IMR-90 (cell line): ENCODE data around the gene SAMD11. TPM values are rescaled to one million over a fixed set of nuclear protein-coding genes. Genes with fewer than 3 reads are reported as not detected.

Experiments
- ATAC-seq: fragments of 200-7000 bp; cut with Tn5 transposase; 2 replicates; pipeline ENCODE4 v1.9.1; 2020; ENCODE audit warnings: low read depth, mild to moderate bottlenecking, moderate library complexity
- BruUV-seq: library from RNA; stranded (reverse); fragments of 400-500 nt; replicated peaks from 2 replicates; lab custom pipeline; 2021; lab: Mats Ljungman, UMichigan
- CTCF ChIA-PET: fragments of 300-600 bp; formaldehyde crosslinking; extraction: SDS; loops from one replicate; lab custom pipeline; 2021; ENCODE audit warnings: antibody characterized with exemption; lab: Yijun Ruan, JAX
- POLR2A ChIA-PET: fragments of 300-600 bp; sonication (Branson Sonifier 250); formaldehyde crosslinking; loops from one replicate; lab custom pipeline; 2022; ENCODE audit warnings: antibody characterized with exemption; ENCODE audit not compliant: unreplicated experiment; lab: Charles Lee
- DNase-seq: peaks from one replicate; pipeline ENCODE4 v3.0.0; 2013
- H2AFZ ChIP-seq: replicated peaks from 2 replicates; pipeline ENCODE3; 2013; ENCODE audit warnings: low read length, mild to moderate bottlenecking; ENCODE audit not compliant: poor library complexity
- H2AK5ac ChIP-seq: 2 replicates; pipeline ENCODE4 v1.6.1; 2013; ENCODE audit warnings: low read depth, low read length, inconsistent platforms
- H2AK9ac ChIP-seq: replicated peaks from 2 replicates; pipeline ENCODE3; 2013; ENCODE audit warnings: mild to moderate bottlenecking, low read depth, low read length, moderate library complexity; ENCODE audit not compliant: poor library complexity
- H2BK120ac ChIP-seq: 2 replicates; pipeline ENCODE4 v1.6.1; 2013; ENCODE audit warnings: low read depth, low read length, inconsistent platforms
- H2BK15ac ChIP-seq: 3 replicates; pipeline ENCODE4 v1.6.1; 2013; ENCODE audit warnings: low read depth, low read length, inconsistent platforms
- H2BK20ac ChIP-seq: 2 replicates; pipeline ENCODE4 v1.6.1; 2013; ENCODE audit warnings: low read depth, mild to moderate bottlenecking, inconsistent platforms, low read length, moderate library complexity
- H2BK5ac ChIP-seq: 2 replicates; pipeline ENCODE4 v1.6.1; 2013; ENCODE audit warnings: mild to moderate bottlenecking, low read depth, low read length, inconsistent platforms; ENCODE audit not compliant: poor library complexity, severe bottlenecking
- H3K14ac ChIP-seq: replicated peaks from 2 replicates; pipeline ENCODE4 v1.6.1; 2013; ENCODE audit warnings: low read depth, low read length, inconsistent platforms
- H3K18ac ChIP-seq: 2 replicates; pipeline ENCODE4 v1.6.1; 2013; ENCODE audit warnings: low read depth, low read length, control low read depth
- H3K23ac ChIP-seq: 2 replicates; pipeline ENCODE4 v1.6.1; 2013; ENCODE audit warnings: low read depth, low read length, inconsistent platforms
- H3K27ac ChIP-seq: 2 replicates; pipeline ENCODE4 v1.5.1; 2013; ENCODE audit warnings: mild to moderate bottlenecking, control low read depth, low read length; ENCODE audit not compliant: insufficient read depth
- H3K27me3 ChIP-seq: 2 replicates; pipeline ENCODE4 v1.6.1; 2013; ENCODE audit warnings: low read length; ENCODE audit not compliant: control insufficient read depth, insufficient read depth
- H3K36me3 ChIP-seq: 2 replicates; pipeline ENCODE4 v1.6.1; 2013; ENCODE audit warnings: low read length, mixed read lengths; ENCODE audit not compliant: control insufficient read depth, insufficient read depth
- H3K4ac ChIP-seq: 2 replicates; pipeline ENCODE4 v1.6.1; 2013; ENCODE audit warnings: low read depth, low read length, inconsistent platforms
- H3K4me1 ChIP-seq: 2 replicates; pipeline ENCODE4 v1.6.1; 2013; ENCODE audit warnings: low read length, mixed read lengths; ENCODE audit not compliant: control insufficient read depth, insufficient read depth
- H3K4me2 ChIP-seq: 2 replicates; pipeline ENCODE4 v1.6.1; 2013; ENCODE audit warnings: low read depth, mild to moderate bottlenecking, control low read depth, low read length, moderate library complexity
- H3K4me3 ChIP-seq: 2 replicates; pipeline ENCODE4 v1.5.1; 2013; ENCODE audit warnings: low read depth, mild to moderate bottlenecking, control low read depth, low read length, moderate library complexity; ENCODE audit not compliant: insufficient read depth
- H3K56ac ChIP-seq: 2 replicates; pipeline ENCODE4 v1.6.1; 2013; ENCODE audit warnings: low read length, inconsistent platforms; ENCODE audit not compliant: insufficient read depth; ENCODE audit errors: extremely low read depth
- H3K79me1 ChIP-seq, 2 experiments: 2 replicates each; pipeline ENCODE4 v1.6.1; 2013; ENCODE audit warnings: low read length in 2 of 2, inconsistent platforms in 1 of 2, low read depth in 1 of 2
- H3K9ac ChIP-seq: 2 replicates; pipeline ENCODE4 v1.6.1; 2013; ENCODE audit warnings: low read depth, low read length, control low read depth
- H3K9me1 ChIP-seq: 2 replicates; pipeline ENCODE4 v1.6.1; 2013; ENCODE audit warnings: low read length, inconsistent platforms; ENCODE audit not compliant: insufficient read depth
- H3K9me3 ChIP-seq: 2 replicates; pipeline ENCODE4 v1.6.1; 2013; ENCODE audit warnings: low read length; ENCODE audit not compliant: control insufficient read depth, insufficient read depth
- H4K20me1 ChIP-seq: 2 replicates; pipeline ENCODE4 v1.6.1; 2013; ENCODE audit warnings: low read length, inconsistent platforms; ENCODE audit not compliant: insufficient read depth
- H4K5ac ChIP-seq: 2 replicates; pipeline ENCODE4 v1.6.1; 2013; ENCODE audit warnings: mild to moderate bottlenecking, low read depth, low read length, control low read depth
- H4K8ac ChIP-seq, 2 experiments: 2 replicates each; pipeline ENCODE4 v1.6.1; 2013; ENCODE audit warnings: low read depth in 2 of 2, low read length in 2 of 2, control low read depth in 1 of 2, inconsistent platforms in 1 of 2
- H4K91ac ChIP-seq: 2 replicates; pipeline ENCODE4 v1.6.1; 2013; ENCODE audit warnings: low read depth, low read length, inconsistent platforms; ENCODE audit not compliant: insufficient read depth
- BHLHE40 ChIP-seq: fragments of 150-350 bp; IDR thresholded peaks from 2 replicates; pipeline ENCODE4 v1.6.1; 2016; ENCODE audit warnings: mild to moderate bottlenecking, low read depth, low read length
- CTCF ChIP-seq: conservative IDR thresholded peaks from 2 replicates; pipeline ENCODE4 v1.5.1; 2012; ENCODE audit warnings: mild to moderate bottlenecking, low read depth, low read length, improper control_type of control experiment
- FOS ChIP-seq: fragments of 150-350 bp; IDR thresholded peaks from 2 replicates; pipeline ENCODE4 v1.6.1; 2016; ENCODE audit warnings: low read depth, low read length
- MAFK ChIP-seq: IDR thresholded peaks from 2 replicates; pipeline ENCODE4 v1.6.1; 2012; ENCODE audit warnings: low read depth, low read length, improper control_type of control experiment
- MAZ ChIP-seq: IDR thresholded peaks from 2 replicates; pipeline ENCODE4 v1.6.1; 2012; ENCODE audit warnings: low read depth, mild to moderate bottlenecking, low read length, improper control_type of control experiment, moderate library complexity, borderline replicate concordance
- MXI1 ChIP-seq: IDR thresholded peaks from 2 replicates; pipeline ENCODE4 v1.6.1; 2012; ENCODE audit warnings: low read depth, mild to moderate bottlenecking, low read length, moderate library complexity, borderline replicate concordance
- NFE2L2 ChIP-seq: fragments of 150-350 bp; IDR thresholded peaks from 2 replicates; pipeline ENCODE4 v1.6.1; 2016; ENCODE audit warnings: low read depth, mild to moderate bottlenecking, low read length
- POLR2A ChIP-seq: IDR thresholded peaks from 2 replicates; pipeline ENCODE4 v1.6.1; 2012; ENCODE audit warnings: mild to moderate bottlenecking, low read depth, low read length
- RAD21 ChIP-seq: IDR thresholded peaks from 2 replicates; pipeline ENCODE4 v1.6.1; 2012; ENCODE audit warnings: low read length, improper control_type of control experiment
- RCOR1 ChIP-seq: IDR thresholded peaks from 2 replicates; pipeline ENCODE4 v1.6.1; 2012; ENCODE audit warnings: mild to moderate bottlenecking, low read length, improper control_type of control experiment; ENCODE audit not compliant: insufficient replicate concordance
- RFX5 ChIP-seq: IDR thresholded peaks from 2 replicates; pipeline ENCODE4 v1.8.0; 2012; ENCODE audit warnings: low read depth, mild to moderate bottlenecking, low read length, moderate library complexity
- WGBS, 2 experiments: methylation state at CpG; one replicate each; pipeline versions ENCODE4 v1.1.5 to v1.1.7; 2013; ENCODE audit warnings: missing lambda C conversion rate in 2 of 2; ENCODE audit not compliant: insufficient read length in 1 of 2; ENCODE audit errors: extremely low coverage in 2 of 2; 5-methylcytosine and 5-hydroxymethylcytosine counted together
- dilution Hi-C: fragments of 300-500 bp; cut with HindIII; formaldehyde crosslinking; loops from one replicate; pipeline ENCODE4 v1.14.3; 2018; ENCODE audit warnings: low sequenced_read_pairs; ENCODE audit not compliant: unreplicated experiment
- in situ Hi-C: fragments of 300-500 bp; cut with MboI; formaldehyde crosslinking; loops from 3 replicates; pipeline ENCODE4 v1.14.3; 2019; ENCODE audit warnings: low sequenced_read_pairs, inconsistent platforms, mixed read lengths
- intact Hi-C: fragments of 100-400 bp; cut with micrococcal nuclease; formaldehyde crosslinking; loops from 2 replicates; pipeline ENCODE4 v1.10.0; 2022
- polyA plus RNA-seq, 3 experiments: library from polyadenylated mRNA; depleted of rRNA; stranded (reverse); fragments of >200 nt; gene quantifications; 2 replicates each; pipeline ENCODE4 v1.2.3, GENCODE V29; 2012; ENCODE audit warnings: low replicate concordance in 1 of 3
- total RNA-seq: library from RNA; depleted of rRNA; stranded (reverse); fragments of >200 nt; gene quantifications from 2 replicates; pipeline ENCODE4 v1.2.3, GENCODE V29; 2012
- TF ChIP-seq, protein P1 (sequence below): fragments of 150-350 bp; IDR thresholded peaks from 2 replicates; pipeline ENCODE4 v1.6.1; 2016; ENCODE audit warnings: low read depth, mild to moderate bottlenecking, low read length, moderate library complexity, borderline replicate concordance

SAMD11 gene
- total and polyA plus RNA-seq, 2 of the 4 experiments (the other 2 are of a cell fraction) = 5.9 to 22.9 TPM

GRCh38 chr1:924656-925560 lies 1.2 kb downstream of the SAMD11 start:
- Histone ChIP-seq H2AFZ (peak overlapping the region; percentile 80), H3K27ac (peak overlapping the region; percentile 23), H3K14ac (no peak overlapping the region; the same call in 1 of the 2 replicates), H3K4me2 (peak overlapping the region; percentile 65), H4K8ac (peak overlapping the region; percentile 72 to 73; a peak in 3 of 4 replicates), H2BK20ac (no peak overlapping the region), H3K18ac (peak overlapping the region; percentile 24; the same call in 1 of the 2 replicates), H3K27me3 (no peaks in the 10 kb centered on the region), H2BK15ac (no peak overlapping the region), H2AK5ac (no peak overlapping the region; the same call in none of the 2 replicates), H3K79me1 (peaks cover 4 to 23% of the 10 kb centered on the region in 2 experiments; a peak in 2 of 4 replicates), H3K4ac (no peak overlapping the region), H3K4me1 (peaks cover 15% of the 10 kb centered on the region), H2BK5ac (peak overlapping the region; percentile 76), H3K4me3 (peak overlapping the region; percentile 59), H3K9me3 (no peaks in the 10 kb centered on the region), H2BK120ac (peak overlapping the region; percentile 54; the same call in 1 of the 2 replicates), H3K9me1 (peaks cover 5% of the 10 kb centered on the region), H4K5ac (0 out of 2 replicates have a peak overlapping the region, but pooled peaks have one; percentile 68), H4K20me1 (peaks cover 3% of the 10 kb centered on the region), H3K23ac (no peak overlapping the region; the same call in 1 of the 2 replicates), H3K56ac (no peak overlapping the region), H3K9ac (peak overlapping the region; percentile 63), H4K91ac (no peak overlapping the region), H3K36me3 (peaks cover 2% of the 10 kb centered on the region; the same call in 1 of the 2 replicates), H2AK9ac (no peak overlapping the region)
- TF ChIP-seq BHLHE40 (no peak), CTCF (peak; percentile 19; the same call in 1 of the 2 replicates), POLR2A (peak; percentile 22), MXI1 (no peak), RFX5 (no peak), FOS (no peak), NFE2L2 (no peak), MAFK (no peak), RCOR1 (no peak), RAD21 (no peak), MAZ (no peak; the same call in 1 of the 2 replicates)
- TF ChIP-seq, protein P1, sequence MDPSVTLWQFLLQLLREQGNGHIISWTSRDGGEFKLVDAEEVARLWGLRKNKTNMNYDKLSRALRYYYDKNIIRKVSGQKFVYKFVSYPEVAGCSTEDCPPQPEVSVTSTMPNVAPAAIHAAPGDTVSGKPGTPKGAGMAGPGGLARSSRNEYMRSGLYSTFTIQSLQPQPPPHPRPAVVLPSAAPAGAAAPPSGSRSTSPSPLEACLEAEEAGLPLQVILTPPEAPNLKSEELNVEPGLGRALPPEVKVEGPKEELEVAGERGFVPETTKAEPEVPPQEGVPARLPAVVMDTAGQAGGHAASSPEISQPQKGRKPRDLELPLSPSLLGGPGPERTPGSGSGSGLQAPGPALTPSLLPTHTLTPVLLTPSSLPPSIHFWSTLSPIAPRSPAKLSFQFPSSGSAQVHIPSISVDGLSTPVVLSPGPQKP = no peak
- POLR2A ChIA-PET = no interaction called here
- intact Hi-C loops = loop anchor here (2.0 to 5.0 kb wide), 2 partner anchors 16 to 32 kb away; partner anchors contain the start of gene NOC2L
- in situ Hi-C loops = no loop called here
- peak; percentile 36 for DNase-seq
- CTCF ChIA-PET = interaction anchor here (0.6 kb wide), 1 partner anchor 14 kb away, joined by 3 read pairs; no protein-coding TSS in a partner anchor
- BruUV-seq = no TSS peak
- dilution Hi-C loops = no loop called here
- peak; percentile 9 for ATAC-seq
- 1% methylated on average over 77 of the region's 120 CpGs; no CpG with 5 or more reads in 1 of the 2 experiments for WGBS, 2 experiments
